Activated CD8-positive, alpha-beta T cell treated with anti-CD3 and anti-CD28 coated beads, Interleukin-2, amount 10 ng/mL, durations not matched to agents 7 days and 5 days (primary cell): Measurements from ENCODE around the gene CIBAR2. TPM values are rescaled to one million over a fixed set of nuclear protein-coding genes. Genes with fewer than 3 reads are reported as not detected.

Experiments used
- ATAC-seq: fragments of 150-1000 bp; cut with Tn5 transposase; one replicate; pipeline ENCODE4 v1.10.0; 2021; ENCODE audit warnings: moderate library complexity
- CTCF ChIA-PET: fragments of 350-600 bp; sonication (Branson Sonifier 250); formaldehyde crosslinking; loops from one replicate; lab custom pipeline; 2021; ENCODE audit warnings: antibody characterized with exemption; lab: Charles Lee
- POLR2A ChIA-PET: fragments of 350-600 bp; sonication (Branson Sonifier 250); formaldehyde crosslinking; loops from one replicate; lab custom pipeline; 2021; ENCODE audit warnings: antibody characterized with exemption; lab: Charles Lee
- DNase-seq: peaks from one replicate; pipeline ENCODE4 v3.0.0-alpha.2; 2020
- H3K27ac Mint-ChIP-seq: one replicate; pipeline ENCODE4 v1.8.0; 2021; ENCODE audit warnings: mild to moderate bottlenecking, mixed read lengths
- H3K27me3 Mint-ChIP-seq: one replicate; pipeline ENCODE4 v1.8.0; 2021; ENCODE audit warnings: low read depth, mixed read lengths
- H3K36me3 Mint-ChIP-seq: one replicate; pipeline ENCODE4 v1.8.0; 2021; ENCODE audit warnings: low read depth, mixed read lengths
- H3K4me1 Mint-ChIP-seq: one replicate; pipeline ENCODE4 v1.8.0; 2021; ENCODE audit warnings: low read depth, mixed read lengths
- H3K4me3 Mint-ChIP-seq: one replicate; pipeline ENCODE4 v1.8.0; 2021; ENCODE audit warnings: mild to moderate bottlenecking, mixed read lengths
- H3K9me3 Mint-ChIP-seq: one replicate; pipeline ENCODE4 v1.8.0; 2022; ENCODE audit warnings: mixed read lengths; ENCODE audit not compliant: insufficient read depth
- total RNA-seq, 2 experiments: library from RNA; stranded (reverse); gene quantifications; one replicate each; pipeline ENCODE4 v1.2.3, GENCODE V29; 2021

The CIBAR2 gene
- total RNA-seq = not detected

DNA sequence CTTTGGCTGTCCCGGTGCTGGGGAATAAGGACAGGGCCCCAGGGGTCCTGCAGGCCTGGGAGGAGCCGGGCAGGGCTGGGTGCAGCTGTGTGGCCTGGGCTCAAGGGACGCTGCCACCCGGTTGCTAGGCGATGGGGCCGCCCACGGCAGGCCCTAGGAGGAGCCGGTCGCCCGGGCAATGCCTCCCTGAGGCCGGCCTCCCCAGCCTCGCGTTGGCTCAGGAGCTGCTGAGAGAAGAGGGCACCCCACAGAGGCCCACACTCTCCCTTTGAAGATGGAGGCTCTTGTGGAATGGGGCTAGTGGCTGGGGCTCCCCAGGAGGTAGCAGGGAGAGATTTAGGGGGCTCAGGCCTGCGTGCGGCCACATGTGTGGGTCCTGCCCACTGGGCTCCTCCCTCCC, at the start of gene CIBAR2:
TSS of gene CIBAR2 (minus strand) at position 109 of the 400 bp plus-strand sequence. CDS start 120 bp downstream, outside the sequence.
- H3K4me1 Mint-ChIP-seq = peaks cover 13% of the 10 kb centered on the region
- ATAC-seq (no peak), DNase-seq (no peak)
- H3K36me3 Mint-ChIP-seq = no peaks in the 10 kb centered on the region
- H3K27me3 Mint-ChIP-seq = no peaks in the 10 kb centered on the region
- no peak within 1 kb of the TSS for H3K4me3 Mint-ChIP-seq
- ChIA-PET CTCF (interaction anchor here (1.2 to 1.5 kb wide), 2 partner anchors 8 to 133 kb away, joined by 3 to 6 read pairs; no protein-coding TSS in a partner anchor), POLR2A (no interaction called here)
- no peak within 1 kb of the TSS for H3K27ac Mint-ChIP-seq
- no peaks in the 10 kb centered on the region for H3K9me3 Mint-ChIP-seq

DNA sequence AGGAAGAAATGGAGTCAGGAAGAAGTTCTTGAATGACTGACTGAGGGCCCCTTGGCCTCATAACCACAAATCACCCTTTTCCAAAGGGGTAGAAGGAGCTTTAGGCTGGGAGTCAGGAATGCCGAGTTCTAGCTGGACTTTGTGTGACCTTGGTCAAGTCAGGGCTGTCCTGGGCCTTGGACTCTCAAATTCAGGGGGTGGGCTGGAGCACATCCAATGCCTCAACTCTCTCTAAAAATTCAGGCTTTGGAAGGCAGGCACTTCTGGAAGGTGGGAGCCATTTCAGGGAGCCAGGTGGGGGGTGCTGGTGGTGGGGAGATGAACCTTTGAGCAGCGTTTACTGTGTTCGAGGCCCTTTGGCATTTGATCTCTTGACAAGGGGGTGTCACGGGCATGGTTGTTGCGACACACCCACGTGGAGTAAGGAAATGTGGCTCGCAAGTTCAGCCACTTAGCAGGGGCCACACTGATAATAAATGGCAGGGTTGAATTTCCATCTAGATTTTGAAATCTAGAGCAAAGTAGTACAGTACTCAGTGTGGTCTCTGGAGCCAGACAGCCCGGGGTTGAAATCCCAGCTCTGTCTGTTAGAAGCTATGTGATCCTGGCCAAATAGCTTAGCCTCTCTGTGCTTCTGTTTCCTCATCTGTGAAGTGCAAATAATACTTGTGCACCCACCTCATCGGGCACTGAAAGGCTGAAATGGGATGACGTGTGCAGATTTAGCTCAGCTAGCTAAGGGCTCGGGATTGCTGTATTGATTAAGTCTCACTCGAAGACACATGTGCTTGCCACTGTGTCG, 47.1 kb upstream of the CIBAR2 start:
- DNase-seq = no peak
- ATAC-seq = no peak
- ChIA-PET POLR2A (no interaction called here), CTCF (interaction anchor here (1.5 to 1.7 kb wide), 2 partner anchors 45 to 138 kb away, joined by 3 to 4 read pairs; no protein-coding TSS in a partner anchor)
- Mint-ChIP-seq H3K9me3 (no peaks in the 10 kb centered on the region), H3K4me3 (no peak overlapping the region), H3K36me3 (no peaks in the 10 kb centered on the region), H3K27me3 (no peaks in the 10 kb centered on the region), H3K4me1 (peaks cover 13% of the 10 kb centered on the region), H3K27ac (no peak overlapping the region)

- ATAC-seq (no peak), DNase-seq (no peak)
- Mint-ChIP-seq H3K4me3 (no peak overlapping the region), H3K9me3 (no peaks in the 10 kb centered on the region), H3K36me3 (no peaks in the 10 kb centered on the region), H3K27me3 (no peaks in the 10 kb centered on the region), H3K4me1 (peaks cover 13% of the 10 kb centered on the region), H3K27ac (no peak overlapping the region)
- CTCF ChIA-PET = interaction anchor here (1.5 to 1.7 kb wide), 2 partner anchors 44 to 139 kb away, joined by 3 to 4 read pairs; no protein-coding TSS in a partner anchor
- POLR2A ChIA-PET = interaction anchor here (0.6 kb wide), 1 partner anchor 15 kb away, joined by 6 read pairs; no protein-coding TSS in a partner anchor
Observed at GRCh38 chr16:85158743-85159178, 46.5 kb upstream of the CIBAR2 start.

- Mint-ChIP-seq H3K36me3 (no peaks in the 10 kb centered on the region), H3K9me3 (no peaks in the 10 kb centered on the region), H3K27me3 (no peaks in the 10 kb centered on the region), H3K27ac (peak overlapping the region; percentile 83), H3K4me1 (peaks cover 13% of the 10 kb centered on the region), H3K4me3 (peak overlapping the region; percentile 49)
- peak; percentile 78 for ATAC-seq
- DNase-seq = peak; percentile 55
- ChIA-PET POLR2A (interaction anchor here (0.6 to 0.7 kb wide), 2 partner anchors 15 to 130 kb away, joined by 3 to 6 read pairs; partner anchors contain the start of gene KIAA0513), CTCF (interaction anchor here (1.5 to 1.7 kb wide), 2 partner anchors 43 to 140 kb away, joined by 3 to 4 read pairs; no protein-coding TSS in a partner anchor)
Observed at GRCh38 chr16:85157813-85158742, 45.8 kb upstream of the CIBAR2 start.

DNA sequence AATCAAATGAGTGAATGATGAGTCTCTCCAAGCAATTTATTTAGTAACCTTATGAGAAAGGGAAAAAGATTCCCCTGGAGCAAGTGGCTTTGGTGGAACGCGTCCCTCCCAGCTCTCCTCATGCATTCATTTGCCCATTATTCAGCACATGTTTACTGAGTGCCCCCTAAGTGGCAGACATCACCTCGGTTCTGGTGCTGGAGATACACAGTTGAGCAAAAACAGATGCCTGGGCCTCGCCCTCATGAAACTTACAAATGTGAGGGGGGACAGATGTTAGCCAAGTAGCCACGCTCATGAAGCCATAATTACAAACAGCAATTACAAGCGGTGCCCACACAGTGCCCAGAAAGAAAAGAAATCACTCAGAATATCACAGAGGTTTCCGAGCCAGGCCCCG, 45.1 kb upstream of the CIBAR2 start:
- Mint-ChIP-seq H3K36me3 (no peaks in the 10 kb centered on the region), H3K4me1 (peaks cover 13% of the 10 kb centered on the region), H3K27ac (peak overlapping the region; percentile 83), H3K27me3 (no peaks in the 10 kb centered on the region), H3K9me3 (no peaks in the 10 kb centered on the region), H3K4me3 (peak overlapping the region; percentile 49)
- DNase-seq (no peak), ATAC-seq (no peak)
- CTCF ChIA-PET = no interaction called here
- POLR2A ChIA-PET = interaction anchor here (0.7 kb wide), 1 partner anchor 130 kb away, joined by 3 read pairs; the partner anchor contains the start of gene KIAA0513

DNA sequence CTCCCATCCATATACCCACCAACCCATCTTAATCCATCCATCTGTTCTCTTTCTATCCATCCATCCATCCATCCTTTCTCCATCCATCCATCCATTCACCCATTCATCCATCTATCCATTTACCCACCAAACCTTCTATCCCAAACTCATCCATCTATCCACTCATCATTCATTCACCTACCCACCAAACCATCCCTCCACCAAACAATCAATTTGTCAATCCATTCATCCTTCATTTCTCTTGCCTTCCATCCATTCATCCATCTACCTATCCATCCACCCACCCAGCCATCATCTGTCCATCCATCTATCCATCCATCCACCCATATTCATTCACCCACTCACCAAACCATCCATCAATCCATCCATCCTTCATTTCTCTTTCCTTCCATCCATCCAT, 44.6 kb upstream of the CIBAR2 start:
- ATAC-seq (no peak), DNase-seq (no peak)
- Mint-ChIP-seq H3K36me3 (no peaks in the 10 kb centered on the region), H3K4me1 (peaks cover 13% of the 10 kb centered on the region), H3K27me3 (no peaks in the 10 kb centered on the region), H3K9me3 (no peaks in the 10 kb centered on the region), H3K27ac (no peak overlapping the region), H3K4me3 (no peak overlapping the region)
- POLR2A ChIA-PET = no interaction called here
- CTCF ChIA-PET = no interaction called here

DNA sequence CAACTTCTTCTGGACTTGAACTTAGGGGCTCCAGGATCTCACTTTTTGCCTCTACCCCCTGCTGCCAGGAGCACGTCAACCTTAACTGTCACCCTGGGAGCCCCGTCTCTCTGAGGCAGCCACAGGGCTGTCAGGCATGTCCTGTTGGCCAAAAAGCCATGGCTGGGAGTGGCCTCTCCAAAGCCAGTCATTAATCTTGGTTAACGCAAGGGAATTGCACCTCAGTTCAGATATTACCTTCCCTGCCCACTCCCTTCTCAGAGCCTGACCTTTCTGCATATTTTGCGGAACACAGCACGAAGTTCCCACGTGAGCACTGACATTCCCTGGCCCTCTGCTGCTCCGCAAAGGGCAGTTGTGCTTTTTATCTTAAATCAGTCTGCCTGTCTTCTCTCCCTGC, 44.2 kb upstream of the CIBAR2 start:
- DNase-seq (no peak), ATAC-seq (no peak)
- Mint-ChIP-seq H3K9me3 (no peaks in the 10 kb centered on the region), H3K27me3 (no peaks in the 10 kb centered on the region), H3K27ac (no peak overlapping the region), H3K4me1 (peaks cover 13% of the 10 kb centered on the region), H3K4me3 (no peak overlapping the region), H3K36me3 (no peaks in the 10 kb centered on the region)
- CTCF ChIA-PET = no interaction called here
- POLR2A ChIA-PET = no interaction called here

- Mint-ChIP-seq H3K4me3 (no peak overlapping the region), H3K27me3 (no peaks in the 10 kb centered on the region), H3K4me1 (peaks cover 13% of the 10 kb centered on the region), H3K36me3 (no peaks in the 10 kb centered on the region), H3K27ac (no peak overlapping the region), H3K9me3 (no peaks in the 10 kb centered on the region)
- ChIA-PET POLR2A (no interaction called here), CTCF (no interaction called here)
- ATAC-seq (no peak), DNase-seq (no peak)
Observed at GRCh38 chr16:85153656-85154091, 41.4 kb upstream of the CIBAR2 start.

- Mint-ChIP-seq H3K27me3 (no peaks in the 10 kb centered on the region), H3K36me3 (no peaks in the 10 kb centered on the region), H3K27ac (no peak overlapping the region), H3K4me3 (no peak overlapping the region), H3K9me3 (no peaks in the 10 kb centered on the region), H3K4me1 (peaks cover 10% of the 10 kb centered on the region)
- CTCF ChIA-PET = no interaction called here
- DNase-seq (no peak), ATAC-seq (no peak)
- POLR2A ChIA-PET = no interaction called here
Observed at GRCh38 chr16:85153046-85153445, 40.8 kb upstream of the CIBAR2 start.

GRCh38 chr16:85152414-85153030, 40.2 kb upstream of the CIBAR2 start:
- no peaks in the 10 kb centered on the region for H3K36me3 Mint-ChIP-seq
- H3K27ac Mint-ChIP-seq = no peak overlapping the region
- no peak overlapping the region for H3K4me3 Mint-ChIP-seq
- ChIA-PET POLR2A (no interaction called here), CTCF (no interaction called here)
- no peaks in the 10 kb centered on the region for H3K27me3 Mint-ChIP-seq
- peaks cover 5% of the 10 kb centered on the region for H3K4me1 Mint-ChIP-seq
- H3K9me3 Mint-ChIP-seq = no peaks in the 10 kb centered on the region
- ATAC-seq = no peak
- no peak for DNase-seq
